ENCODE data around the gene C1R.

C1R gene

DNA sequence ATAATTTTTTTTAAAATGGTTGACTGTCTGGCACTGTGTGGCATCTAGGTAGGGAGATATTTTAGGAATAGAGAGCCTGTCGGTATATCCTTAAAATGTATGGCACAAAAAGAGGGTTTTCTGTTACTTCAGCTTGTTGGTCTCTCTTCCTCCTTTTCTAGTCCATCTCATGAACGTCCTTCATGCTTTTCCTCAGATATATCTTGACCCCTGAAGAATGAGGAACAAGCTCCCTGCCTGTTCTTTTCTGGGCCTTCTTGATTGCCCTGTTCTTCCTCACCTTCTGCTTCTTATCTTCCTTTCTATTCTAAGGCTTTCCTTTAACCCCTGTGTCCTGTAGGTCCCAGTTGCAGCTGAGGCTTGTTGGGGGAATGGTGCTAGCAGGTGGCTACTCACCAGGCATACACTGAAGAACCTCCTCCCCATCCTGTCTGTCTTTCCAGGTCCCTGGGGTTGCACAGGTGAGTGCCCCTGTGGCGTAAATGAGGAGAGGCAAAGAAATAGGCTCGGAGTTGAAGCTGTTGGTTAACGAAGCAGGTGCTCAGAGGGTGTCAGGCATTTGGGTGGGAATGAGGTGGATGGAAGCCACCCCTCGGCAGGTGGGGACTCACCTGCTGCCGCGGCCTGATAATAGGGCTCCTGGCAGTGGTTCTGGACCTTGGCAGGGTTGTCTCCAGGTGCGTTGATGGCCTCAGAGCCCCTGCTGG, 7.2 kb upstream of the C1R start:
- DNase-seq (ENCODE audit: low read depth, low spot score): no peak

- DNase-seq (ENCODE audit: low read depth, low spot score): no peak
Measured at GRCh38 chr12:7096979-7097378, 4.7 kb upstream of the C1R start.

- peak; percentile 11 for DNase-seq (ENCODE audit: low read depth, low spot score)
Measured at GRCh38 chr12:7096006-7096932, 4.0 kb upstream of the C1R start.

DNA sequence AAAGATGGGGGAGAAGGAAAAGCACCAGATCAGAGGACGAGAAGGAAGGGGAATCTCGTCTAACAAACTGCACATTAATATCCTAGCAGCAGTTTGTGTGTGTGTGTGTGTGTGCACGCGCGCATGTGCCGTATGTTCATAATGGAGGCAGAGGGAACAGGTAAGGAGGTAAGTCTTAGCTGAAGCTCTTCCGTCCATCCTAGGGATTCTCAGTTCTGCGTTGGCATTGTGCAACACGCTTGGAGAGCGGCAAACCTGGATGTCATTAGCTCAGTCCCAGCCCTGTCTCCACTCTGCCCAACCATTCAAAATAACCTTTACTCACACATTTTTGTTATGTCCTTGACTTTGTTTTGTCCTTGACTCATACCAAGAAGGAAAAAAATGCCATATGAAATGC, 1.6 kb upstream of the C1R start:
- DNase-seq (ENCODE audit: low read depth, low spot score): no peak

GRCh38 chr12:7093486-7093885, 1.2 kb upstream of the C1R start:
- DNase-seq (ENCODE audit: low read depth, low spot score): no peak

DNA sequence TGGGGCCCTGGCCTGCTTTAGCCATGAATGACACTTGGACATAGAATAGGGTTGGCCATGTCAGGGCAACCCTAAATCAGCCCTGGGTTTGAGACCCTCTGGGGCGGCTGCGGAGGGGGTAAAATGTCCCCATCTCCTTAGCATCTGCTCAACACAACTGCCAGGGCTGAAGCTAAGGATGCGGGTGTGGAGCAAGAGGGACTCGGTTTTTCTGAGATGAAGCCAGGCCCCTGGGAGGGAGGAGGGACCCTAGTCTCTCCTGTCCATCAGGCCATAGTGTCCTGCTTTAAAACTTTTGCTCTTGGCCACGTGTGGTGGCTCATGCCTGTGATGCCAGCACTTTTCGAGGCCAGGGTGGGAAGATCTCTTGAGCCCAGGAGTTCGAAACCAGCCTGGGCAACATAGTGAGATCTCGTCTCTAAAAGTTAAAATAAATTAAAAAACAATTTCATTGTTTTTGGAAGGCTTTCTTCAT, 778 bp upstream of the C1R start:
- no peak for DNase-seq (ENCODE audit: low read depth, low spot score)

DNA sequence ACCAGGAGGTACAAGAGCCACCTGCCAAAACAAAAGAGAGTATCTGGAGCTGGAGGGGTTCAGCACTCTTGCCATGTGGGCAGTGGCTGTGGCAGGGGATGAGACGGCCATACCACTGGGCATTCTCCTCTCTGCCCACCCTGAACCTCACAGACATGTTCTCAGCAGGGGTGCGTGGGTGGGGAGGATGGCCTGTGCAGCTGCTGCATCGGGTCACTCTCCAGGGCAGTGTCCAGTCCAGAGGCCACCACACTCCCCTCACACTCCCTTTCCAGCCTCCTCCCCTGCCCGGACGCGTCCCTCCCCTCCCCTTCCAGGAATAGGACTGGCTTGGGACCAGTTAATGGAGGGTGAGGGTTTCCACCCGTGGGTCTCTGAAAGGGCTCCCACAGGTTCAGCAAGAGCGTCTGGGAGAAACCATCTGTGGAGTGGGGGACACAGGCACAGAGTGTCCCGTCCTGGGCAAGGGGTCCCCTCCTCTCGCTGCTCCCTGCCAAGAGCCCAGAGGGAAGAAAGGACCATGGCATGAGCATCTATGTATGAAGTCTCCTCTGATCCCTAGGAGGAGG, 501 bp downstream of the C1R start:
- DNase-seq (ENCODE audit: low read depth, low spot score): no peak

- no peak for DNase-seq (ENCODE audit: low read depth, low spot score)
Measured at GRCh38 chr12:7091171-7091570, 1.1 kb downstream of the C1R start.

- DNase-seq (ENCODE audit: low read depth, low spot score): peak; percentile 68
Measured at GRCh38 chr12:7090222-7090998, 1.8 kb downstream of the C1R start.

DNA sequence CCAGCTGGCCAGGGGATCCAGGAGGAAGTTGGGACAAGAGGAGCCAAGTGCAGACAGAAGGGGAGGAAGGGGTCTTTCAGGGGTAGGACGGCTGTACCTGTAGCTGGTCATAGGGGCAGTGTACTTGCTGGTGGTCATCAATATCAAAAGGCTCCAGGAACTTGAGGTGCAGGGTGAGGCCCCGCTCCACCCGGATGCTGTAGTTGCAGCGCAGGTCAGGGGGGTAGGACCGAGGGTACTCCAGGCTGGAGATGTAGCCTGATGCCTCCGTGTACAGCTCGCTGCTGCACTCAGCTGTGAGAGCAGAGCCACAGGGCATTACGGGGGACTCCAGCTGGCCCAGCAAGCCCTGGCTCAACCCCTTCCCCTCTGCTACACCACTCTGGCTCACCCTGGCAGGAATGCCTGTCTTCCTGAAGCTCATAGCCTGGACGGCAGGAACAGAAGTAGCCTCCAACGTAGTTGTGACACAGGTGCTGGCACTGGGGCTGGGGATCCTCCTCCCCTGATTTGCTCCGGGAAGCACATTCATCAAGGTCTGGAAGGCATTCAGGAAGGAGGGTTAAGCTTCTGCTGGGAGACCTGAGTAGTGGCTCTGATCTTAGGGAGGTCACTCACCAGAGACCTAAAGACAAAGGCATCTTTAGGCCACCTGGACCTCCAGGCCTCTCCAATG, 2.9 kb downstream of the C1R start:
- DNase-seq (ENCODE audit: low read depth, low spot score): no peak

- DNase-seq (ENCODE audit: low read depth, low spot score): no peak
Measured at GRCh38 chr12:7083125-7083524, 9.1 kb downstream of the C1R start.

GRCh38 chr12:7081037-7081436, 11.2 kb downstream of the C1R start:
- DNase-seq (ENCODE audit: low read depth, low spot score): no peak

- no peak for DNase-seq (ENCODE audit: low read depth, low spot score)
Measured at GRCh38 chr12:7079826-7080125, 12.5 kb downstream of the C1R start.

DNA sequence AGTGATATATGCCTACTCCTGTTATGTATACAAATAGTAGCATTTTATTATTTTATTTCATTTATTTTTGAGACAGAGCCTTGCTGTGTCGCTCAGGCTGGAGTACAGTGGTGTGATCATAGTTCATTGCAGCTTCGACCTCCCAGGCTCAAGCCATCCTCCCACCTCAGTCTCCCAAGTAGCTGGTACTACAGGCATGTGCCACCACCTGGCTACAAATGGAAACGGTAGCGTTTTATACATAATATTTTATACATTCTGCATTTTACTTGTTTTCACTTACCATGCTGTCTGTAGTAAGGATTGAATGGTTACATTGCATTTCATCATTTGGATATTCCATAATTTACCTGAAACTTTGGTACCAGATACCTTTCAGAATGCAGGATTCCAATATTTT, 14.1 kb downstream of the C1R start:
- no peak for DNase-seq (ENCODE audit: low read depth, low spot score)

- no peak for DNase-seq (ENCODE audit: low read depth, low spot score)
Measured at GRCh38 chr12:7076493-7076892, 15.8 kb downstream of the C1R start.

DNA sequence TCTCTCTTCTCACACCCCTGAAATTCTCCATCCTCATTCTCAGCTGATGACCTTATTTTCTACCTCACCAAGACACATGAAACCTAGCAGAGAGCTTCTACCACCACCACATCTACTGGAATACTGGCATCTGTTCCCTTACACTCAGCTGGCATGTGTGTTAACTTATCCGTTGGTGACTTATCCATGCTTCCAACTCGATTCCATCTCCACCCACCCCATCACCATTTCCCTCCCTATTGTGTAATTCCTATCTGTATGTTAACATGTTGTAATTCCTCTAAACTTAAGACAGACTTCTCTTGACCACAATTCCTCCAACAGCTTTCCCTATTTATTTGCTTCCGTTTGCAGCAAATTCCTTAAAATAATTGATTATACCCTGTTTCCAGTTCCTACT, 16.3 kb downstream of the C1R start:
- DNase-seq (ENCODE audit: low read depth, low spot score): no peak

- no peak for DNase-seq (ENCODE audit: low read depth, low spot score)
Measured at GRCh38 chr12:7075518-7075917, 16.7 kb downstream of the C1R start.

DNA sequence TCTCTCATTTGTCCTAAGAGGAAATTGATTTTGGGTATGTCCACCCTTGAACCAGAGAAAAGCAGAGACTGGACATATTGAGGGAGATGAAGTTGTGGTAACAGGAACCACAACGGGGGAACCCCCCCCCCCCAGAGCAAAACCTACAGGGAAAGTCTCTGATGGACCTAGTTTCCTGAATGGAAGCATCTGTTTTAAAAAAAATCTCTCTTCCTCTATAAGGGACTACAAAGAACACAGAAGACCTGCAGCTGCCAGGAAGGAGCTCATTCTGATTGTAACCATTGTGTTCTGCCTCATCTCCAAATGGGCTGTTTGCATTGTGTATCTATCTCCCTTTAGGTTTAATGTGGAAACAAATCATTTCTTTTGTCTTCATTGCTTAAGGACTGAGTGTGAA, 18.3 kb downstream of the C1R start:
- DNase-seq (ENCODE audit: low read depth, low spot score): no peak

DNA sequence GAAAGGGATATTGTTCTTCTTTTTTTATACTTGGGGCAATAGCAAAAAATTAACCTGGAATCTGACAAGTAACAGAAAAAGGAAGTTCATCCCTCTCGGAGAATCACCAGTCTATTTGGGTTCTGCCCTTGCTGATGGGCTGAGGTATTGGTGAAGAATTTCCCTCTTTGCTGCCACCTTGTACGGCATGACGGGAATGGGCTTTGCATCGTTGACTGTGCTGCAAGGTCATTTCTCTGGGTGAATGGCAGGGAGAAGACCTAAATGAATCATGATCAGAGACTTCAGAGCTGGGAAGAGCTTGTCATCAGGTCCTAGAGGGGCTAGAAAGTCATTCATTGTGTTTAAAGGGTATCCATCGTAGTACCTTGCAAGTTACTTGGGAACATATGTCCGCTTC, 19.7 kb downstream of the C1R start:
- no peak for DNase-seq (ENCODE audit: low read depth, low spot score)

GRCh38 chr12:7072035-7072434, 20.2 kb downstream of the C1R start:
- no peak for DNase-seq (ENCODE audit: low read depth, low spot score)

GRCh38 chr12:7069386-7069785, 22.9 kb downstream of the C1R start:
- DNase-seq (ENCODE audit: low read depth, low spot score): no peak

DNA sequence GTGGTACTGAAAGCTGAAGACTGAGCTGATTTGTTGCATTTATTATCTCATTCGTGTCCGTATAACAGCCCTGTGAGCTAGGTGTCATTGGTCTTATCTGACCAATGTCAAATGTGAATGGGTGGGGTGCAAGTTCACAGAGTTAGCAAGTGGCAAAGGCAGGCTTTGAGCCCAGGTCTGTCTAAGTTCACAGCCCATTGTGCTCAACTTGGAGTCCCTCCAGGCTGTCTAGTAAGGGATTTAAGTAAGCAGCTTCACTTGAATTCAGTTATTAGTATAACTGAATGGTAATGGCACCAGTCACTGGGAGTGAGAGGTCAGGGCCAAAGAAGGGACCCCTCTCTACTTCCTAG, 23.3 kb downstream of the C1R start:
- DNase-seq (ENCODE audit: low read depth, low spot score): no peak

All from ELF-1 (cell line).